HUES64 (cell line): ENCODE results near the gene MOCS3.

Experiments
- H3K27ac ChIP-seq: 2 replicates; pipeline ENCODE4 v1.7.0; 2013; ENCODE audit warnings: low read depth, low read length, inconsistent platforms
- H3K27me3 ChIP-seq: 2 replicates; pipeline ENCODE4 v1.6.1; 2013; ENCODE audit warnings: mild to moderate bottlenecking, low read length; ENCODE audit not compliant: insufficient read depth
- H3K36me3 ChIP-seq: 2 replicates; pipeline ENCODE4 v1.6.1; 2013; ENCODE audit warnings: mild to moderate bottlenecking, low read length; ENCODE audit not compliant: insufficient read depth
- H3K4me1 ChIP-seq: 2 replicates; pipeline ENCODE4 v1.6.1; 2013; ENCODE audit warnings: mild to moderate bottlenecking, low read length, moderate library complexity; ENCODE audit not compliant: insufficient read depth
- H3K4me3 ChIP-seq: 2 replicates; pipeline ENCODE4 v1.5.1; 2013; ENCODE audit warnings: mild to moderate bottlenecking, low read length, moderate library complexity
- H3K9ac ChIP-seq: 2 replicates; pipeline ENCODE4 v1.6.1; 2013; ENCODE audit warnings: mild to moderate bottlenecking, low read depth, low read length
- H3K9me3 ChIP-seq: 2 replicates; pipeline ENCODE4 v1.6.1; 2013; ENCODE audit warnings: low read depth, low read length; ENCODE audit not compliant: insufficient read depth
- WGBS: fragments of 150-250, 120-280 bp; methylation state at CpG from one replicate; pipeline ENCODE4 v1.1.7; 2013; ENCODE audit warnings: missing lambda C conversion rate; 5-methylcytosine and 5-hydroxymethylcytosine counted together

MOCS3 gene

GRCh38 chr20:50987493-50988210 lies 29.0 kb downstream of the MOCS3 start:
- Histone ChIP-seq H3K27ac (no peak overlapping the region), H3K4me3 (no peak overlapping the region), H3K9me3 (no peaks in the 10 kb centered on the region), H3K4me1 (peaks cover 18% of the 10 kb centered on the region), H3K27me3 (no peaks in the 10 kb centered on the region), H3K9ac (no peak overlapping the region), H3K36me3 (no peaks in the 10 kb centered on the region)
- WGBS, result 34% methylated on average over 13 of the region's 13 CpGs

- Histone ChIP-seq H3K9ac (no peak overlapping the region), H3K4me3 (no peak overlapping the region), H3K4me1 (peaks cover 21% of the 10 kb centered on the region), H3K27me3 (no peaks in the 10 kb centered on the region), H3K27ac (peak overlapping the region; percentile 42; the same call in 1 of the 2 replicates), H3K9me3 (0 out of 2 replicates have a peak, but pooled peaks cover 3% of the 10 kb centered on the region), H3K36me3 (no peaks in the 10 kb centered on the region)
- WGBS, result 70% methylated on average over 3 of the region's 3 CpGs
Measured at GRCh38 chr20:50991076-50991475, 32.5 kb downstream of the MOCS3 start.

GRCh38 chr20:50992336-50992732 lies 33.7 kb downstream of the MOCS3 start:
- no peaks in the 10 kb centered on the region for H3K36me3 ChIP-seq
- 5% methylated on average over 4 of the region's 4 CpGs for WGBS
- H3K9me3 ChIP-seq, result 0 out of 2 replicates have a peak, but pooled peaks cover 3% of the 10 kb centered on the region
- no peaks in the 10 kb centered on the region for H3K27me3 ChIP-seq
- H3K4me1 ChIP-seq, result peaks cover 21% of the 10 kb centered on the region
- peak overlapping the region; percentile 51 for H3K9ac ChIP-seq
- H3K27ac ChIP-seq, result peak overlapping the region; percentile 87
- H3K4me3 ChIP-seq, result peak overlapping the region; percentile 11; the same call in 1 of the 2 replicates

- H3K27ac ChIP-seq, result peak overlapping the region; percentile 87
- no peaks in the 10 kb centered on the region for H3K27me3 ChIP-seq
- no peaks in the 10 kb centered on the region for H3K36me3 ChIP-seq
- peak overlapping the region; percentile 11; the same call in 1 of the 2 replicates for H3K4me3 ChIP-seq
- WGBS, result 32% methylated on average over 13 of the region's 13 CpGs
- 0 out of 2 replicates have a peak, but pooled peaks cover 3% of the 10 kb centered on the region for H3K9me3 ChIP-seq
- peak overlapping the region; percentile 51 for H3K9ac ChIP-seq
- peaks cover 20% of the 10 kb centered on the region for H3K4me1 ChIP-seq
Measured at GRCh38 chr20:50992733-50993457, 34.3 kb downstream of the MOCS3 start.

GRCh38 chr20:50993876-50994275 lies 35.3 kb downstream of the MOCS3 start:
- no peak overlapping the region for H3K9ac ChIP-seq

GRCh38 chr20:50995506-50995905 lies 36.9 kb downstream of the MOCS3 start:
- Histone ChIP-seq H3K36me3 (no peaks in the 10 kb centered on the region), H3K4me1 (peaks cover 19% of the 10 kb centered on the region), H3K9ac (no peak overlapping the region), H3K4me3 (no peak overlapping the region), H3K27ac (no peak overlapping the region), H3K9me3 (0 out of 2 replicates have a peak, but pooled peaks cover 3% of the 10 kb centered on the region), H3K27me3 (no peaks in the 10 kb centered on the region)
- 92% methylated on average over 5 of the region's 5 CpGs for WGBS

More at GRCh38 chr20:50993876-50994275, 35.3 kb downstream of the MOCS3 start:
- Histone ChIP-seq H3K27ac (no peak overlapping the region), H3K36me3 (no peaks in the 10 kb centered on the region), H3K4me3 (no peak overlapping the region), H3K4me1 (peaks cover 19% of the 10 kb centered on the region), H3K9me3 (0 out of 2 replicates have a peak, but pooled peaks cover 3% of the 10 kb centered on the region), H3K27me3 (no peaks in the 10 kb centered on the region)
- WGBS, result 96% methylated on average over 8 of the region's 9 CpGs

- no peak overlapping the region for H3K4me3 ChIP-seq
- peaks cover 7% of the 10 kb centered on the region for H3K4me1 ChIP-seq
- no peak overlapping the region for H3K9ac ChIP-seq
- 81% methylated on average over 10 of the region's 10 CpGs for WGBS
- no peak overlapping the region for H3K27ac ChIP-seq
- 0 out of 2 replicates have a peak, but pooled peaks cover 3% of the 10 kb centered on the region for H3K9me3 ChIP-seq
- no peaks in the 10 kb centered on the region for H3K36me3 ChIP-seq
- no peaks in the 10 kb centered on the region for H3K27me3 ChIP-seq
Measured at GRCh38 chr20:50996901-50997865, 38.6 kb downstream of the MOCS3 start.

- H3K4me3 ChIP-seq, result no peak overlapping the region
- no peaks in the 10 kb centered on the region for H3K4me1 ChIP-seq
- H3K27me3 ChIP-seq, result no peaks in the 10 kb centered on the region
- H3K9me3 ChIP-seq, result no peaks in the 10 kb centered on the region
- H3K36me3 ChIP-seq, result 0 out of 2 replicates have a peak, but pooled peaks cover 5% of the 10 kb centered on the region
- WGBS, result 92% methylated on average over 4 of the region's 4 CpGs
- no peak overlapping the region for H3K9ac ChIP-seq
- no peak overlapping the region for H3K27ac ChIP-seq
Measured at GRCh38 chr20:50999355-50999754, 40.7 kb downstream of the MOCS3 start.

- Histone ChIP-seq H3K36me3 (0 out of 2 replicates have a peak, but pooled peaks cover 9% of the 10 kb centered on the region), H3K9me3 (no peaks in the 10 kb centered on the region), H3K27me3 (no peaks in the 10 kb centered on the region), H3K4me1 (no peaks in the 10 kb centered on the region), H3K27ac (no peak overlapping the region), H3K4me3 (no peak overlapping the region), H3K9ac (no peak overlapping the region)
- 91% methylated on average over 19 of the region's 20 CpGs for WGBS
Measured at GRCh38 chr20:51001430-51002265, 43.0 kb downstream of the MOCS3 start.

- 93% methylated on average over 7 of the region's 7 CpGs for WGBS
- H3K27me3 ChIP-seq, result no peaks in the 10 kb centered on the region
Measured at GRCh38 chr20:51002633-51003032, 44.0 kb downstream of the MOCS3 start.

More at GRCh38 chr20:51002633-51003032, 44.0 kb downstream of the MOCS3 start:
- H3K4me3 ChIP-seq, result no peak overlapping the region
- peaks cover 12% of the 10 kb centered on the region; the same call in 1 of the 2 replicates for H3K36me3 ChIP-seq
- no peaks in the 10 kb centered on the region for H3K4me1 ChIP-seq
- H3K9ac ChIP-seq, result no peak overlapping the region
- no peaks in the 10 kb centered on the region for H3K9me3 ChIP-seq
- H3K27ac ChIP-seq, result no peak overlapping the region
